ENCODE data around the gene AK1.
"Not testable (repeated sequence)": the region's sequence is repeated elsewhere in the genome, so short reads cannot be mapped to it uniquely, and the experiment has no call there.

Gene AK1

DNA sequence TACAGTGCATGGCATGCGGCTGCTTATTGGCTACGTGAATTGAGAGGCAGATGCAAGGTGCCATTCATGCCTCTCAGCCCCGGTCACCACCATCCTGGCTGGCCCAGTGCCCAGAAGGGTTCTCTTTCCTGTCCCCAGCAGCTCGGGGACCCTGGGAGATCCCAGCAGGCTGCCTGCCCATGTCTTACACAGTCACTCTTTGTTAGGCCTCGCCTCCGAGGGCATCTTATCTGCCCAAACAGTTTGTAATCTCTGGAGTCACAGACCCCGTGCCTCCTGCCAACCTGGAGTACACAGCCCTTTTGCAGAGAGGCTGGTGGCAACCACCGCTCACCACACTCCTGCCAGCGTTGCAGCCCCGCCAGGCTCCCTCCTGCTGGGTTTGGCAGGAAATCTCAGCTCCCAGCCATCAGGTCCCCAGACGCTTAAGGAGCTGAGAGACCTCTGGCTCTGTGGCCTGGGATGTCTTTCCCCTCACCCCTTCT lies 7.0 kb upstream of the AK1 start:
- no peak for DNase-seq (ENCODE audit: low read depth)

DNA sequence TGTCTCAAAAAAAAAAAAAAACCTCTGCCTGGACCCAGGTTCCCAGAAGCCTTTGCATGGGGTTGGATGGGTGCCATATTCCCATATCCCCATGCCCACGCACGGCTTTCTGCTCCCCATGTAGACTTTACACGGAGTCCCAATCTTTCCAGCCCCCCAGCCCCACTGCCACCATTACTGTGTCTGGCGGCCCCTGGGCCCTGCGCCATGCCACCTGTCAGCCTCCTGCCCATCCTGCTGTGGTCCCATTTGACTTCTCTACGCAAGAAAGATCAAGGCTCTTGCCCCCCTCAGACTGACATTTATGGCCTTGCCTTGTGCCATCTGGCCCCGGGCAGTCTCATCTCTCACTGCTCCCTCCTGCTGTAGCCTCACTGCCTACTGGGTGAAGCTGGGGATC lies 6.5 kb upstream of the AK1 start:
- DNase-seq (ENCODE audit: low read depth) = no peak

DNA sequence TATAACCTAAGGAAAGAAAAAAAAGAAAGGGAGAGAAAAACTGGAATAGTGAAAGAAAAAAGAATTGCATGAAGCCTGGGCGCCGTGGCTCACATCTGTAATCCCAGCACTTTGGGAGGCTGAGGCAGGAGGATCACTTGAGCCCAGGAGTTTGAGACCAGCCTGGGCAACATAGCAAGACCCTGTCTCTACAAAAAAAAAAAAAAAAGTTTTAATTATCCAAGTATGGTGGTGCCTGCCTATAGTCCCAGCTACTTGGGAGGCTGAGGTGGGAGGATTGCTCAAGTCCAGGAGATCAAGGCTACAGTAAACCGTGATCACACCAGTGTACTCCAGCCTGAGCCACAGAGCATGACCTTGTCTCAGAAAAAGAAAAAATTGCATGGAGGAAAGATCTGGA lies 4.2 kb upstream of the AK1 start:
- DNase-seq (ENCODE audit: low read depth) = not testable (repeated sequence)

DNA sequence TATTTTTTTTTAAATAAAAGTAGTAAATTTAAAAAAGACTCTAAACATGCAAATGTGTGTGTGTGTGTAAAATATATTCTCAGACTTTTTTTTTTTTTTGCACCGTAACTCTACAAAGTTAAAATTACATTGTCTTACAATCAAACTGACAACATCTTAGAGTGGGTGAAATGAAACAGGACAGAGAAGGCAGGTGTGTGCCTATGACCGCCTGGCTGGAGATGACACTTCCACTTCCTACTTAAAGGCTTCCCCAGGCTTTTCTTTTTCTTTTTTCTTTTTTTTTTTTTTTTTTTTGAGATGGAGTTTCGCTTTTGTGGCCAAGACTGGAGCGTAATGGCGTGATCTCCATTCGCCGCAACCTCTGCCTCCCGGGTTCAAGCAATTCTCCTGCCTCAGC lies 2.7 kb upstream of the AK1 start:
- no peak for DNase-seq (ENCODE audit: low read depth)

DNA sequence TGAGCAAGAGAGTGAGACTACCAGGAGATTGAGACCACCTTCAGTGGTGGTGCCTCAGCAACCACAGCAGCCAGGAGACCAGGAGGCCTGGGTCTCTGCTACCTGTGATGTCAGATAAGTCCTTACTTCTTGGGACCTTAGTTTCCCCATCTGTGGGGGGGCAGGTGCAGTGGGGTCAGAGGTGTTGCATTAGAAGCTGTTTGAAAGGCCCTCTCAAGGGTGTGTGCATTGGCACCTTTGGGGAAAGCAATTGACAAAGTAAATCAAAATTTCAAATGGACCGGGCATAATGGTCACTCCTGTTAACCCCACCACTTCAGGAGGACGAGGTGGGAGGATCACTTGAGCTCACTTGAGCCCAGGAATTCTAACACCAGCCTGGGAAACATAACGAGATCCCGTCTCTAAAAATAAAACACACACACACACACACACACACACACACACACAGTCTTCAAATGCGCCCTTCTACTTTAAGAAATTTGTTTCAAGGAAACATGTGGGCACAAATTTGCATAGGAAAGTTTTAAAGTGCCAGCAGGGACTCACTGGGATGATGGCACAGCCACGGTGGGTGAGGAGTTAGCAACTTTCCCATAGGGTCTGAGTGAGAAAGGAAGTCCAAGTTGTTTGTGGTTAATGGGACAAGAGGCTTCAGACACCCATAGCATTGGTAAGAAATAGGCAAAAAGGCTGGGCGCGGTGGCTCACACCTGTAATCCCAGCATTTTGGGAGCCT lies 1.3 kb upstream of the AK1 start:
- no peak for DNase-seq (ENCODE audit: low read depth)

DNA sequence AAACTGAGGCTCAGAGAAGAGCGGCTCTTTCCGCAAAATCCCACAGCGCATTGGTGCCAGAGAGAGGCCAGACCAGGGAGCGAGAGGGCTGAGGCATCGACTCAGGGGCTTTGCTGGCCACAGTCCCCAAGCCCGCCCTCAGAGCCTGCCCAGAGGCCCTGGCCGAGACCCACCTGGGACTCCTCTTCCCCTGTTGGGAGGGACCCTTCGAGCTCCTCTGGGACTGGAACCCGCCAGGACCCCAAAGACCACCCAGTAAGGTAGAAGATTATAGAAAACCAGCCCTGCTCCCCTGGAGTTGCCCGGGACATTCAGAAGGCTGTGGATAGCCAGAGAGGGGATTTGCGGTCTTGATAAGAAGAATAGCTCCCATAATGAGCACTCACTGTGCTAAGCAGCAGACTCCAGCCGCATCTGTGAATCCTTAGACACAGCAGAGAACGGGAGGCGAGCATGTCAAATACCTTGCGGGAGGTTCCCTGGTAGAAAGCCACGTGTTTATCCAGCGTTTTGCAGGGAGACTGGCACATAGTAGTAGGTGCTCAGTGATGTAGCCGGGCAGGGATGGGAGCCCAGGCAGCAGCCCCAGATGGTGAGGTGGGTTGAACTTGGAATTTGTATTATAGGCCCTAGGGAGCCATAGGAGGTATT lies 651 bp upstream of the AK1 start:
- DNase-seq (ENCODE audit: low read depth) = no peak

DNA sequence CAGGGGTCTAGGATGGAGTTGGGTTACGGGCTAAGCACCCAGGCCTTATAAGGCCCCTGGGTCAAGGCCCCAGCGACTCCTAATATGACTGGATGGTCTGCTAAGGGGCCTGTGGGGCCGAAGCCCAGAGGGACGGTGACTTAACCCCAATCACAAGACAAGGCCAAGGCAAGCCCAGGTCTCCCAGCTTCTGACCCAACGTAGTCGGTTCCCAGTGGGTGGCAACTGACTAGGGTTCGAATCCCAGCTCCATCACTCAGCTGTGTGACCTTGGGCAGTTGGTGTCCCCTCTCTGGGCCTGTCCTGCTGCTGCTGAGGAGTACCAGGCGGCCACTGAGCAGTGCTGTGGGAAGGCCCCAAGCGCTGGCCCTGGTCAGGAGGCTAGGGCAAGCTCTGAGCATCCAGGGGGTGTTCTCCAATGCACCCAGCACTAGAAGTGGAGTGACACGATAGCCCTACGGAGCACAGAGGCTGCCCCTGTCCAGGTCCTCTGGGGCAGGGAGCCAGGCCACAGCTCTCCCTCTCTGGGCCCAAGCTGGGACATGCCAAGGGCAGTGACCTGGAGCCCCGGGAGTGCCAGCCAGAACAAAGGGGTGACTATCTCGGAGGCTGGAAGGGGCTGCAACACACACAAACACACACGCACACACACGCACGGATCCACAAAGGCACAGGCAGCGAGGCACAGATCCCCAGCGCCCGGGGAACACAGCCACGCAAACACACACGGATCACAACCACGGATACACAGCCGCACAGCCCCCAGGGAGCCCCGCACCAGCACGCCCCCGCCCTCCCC lies 512 bp downstream of the AK1 start:
- no peak for DNase-seq (ENCODE audit: low read depth)

DNA sequence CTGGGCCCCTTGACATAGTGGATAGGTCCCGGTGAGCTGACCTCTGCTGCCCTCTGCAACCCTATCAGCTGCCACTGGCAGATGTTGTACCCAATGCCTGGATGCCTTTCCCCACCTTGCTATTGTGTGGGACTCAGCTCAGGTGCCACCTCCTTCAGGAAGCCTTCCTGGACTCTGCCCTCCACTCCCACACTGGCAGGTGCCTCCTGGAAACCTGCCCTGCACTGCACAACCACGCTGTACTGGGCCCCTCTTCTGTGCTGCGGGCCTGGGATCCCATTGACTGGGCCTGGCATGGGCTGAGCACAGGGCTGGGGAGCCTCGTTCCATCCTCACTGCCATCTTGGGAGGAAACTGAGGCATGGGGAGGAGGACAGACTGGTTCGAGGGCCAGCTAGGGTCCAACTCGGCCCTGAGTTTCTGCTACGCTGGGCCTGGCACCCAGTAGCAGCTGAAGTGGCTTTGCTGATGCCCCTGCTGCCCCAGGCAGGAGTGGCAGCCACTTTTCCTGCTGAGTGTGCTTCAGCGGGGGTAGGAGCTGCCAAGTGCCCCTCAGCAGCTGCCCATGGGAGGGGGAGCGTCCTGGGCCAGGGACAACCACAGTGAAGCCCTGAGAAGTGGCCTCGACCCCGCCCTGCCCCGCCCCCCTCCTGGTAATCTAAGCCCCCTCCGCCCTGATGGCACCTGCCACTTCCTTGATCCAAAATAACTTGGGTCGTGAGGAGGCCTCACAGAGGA lies 1.3 kb downstream of the AK1 start:
- no peak for DNase-seq (ENCODE audit: low read depth)

DNA sequence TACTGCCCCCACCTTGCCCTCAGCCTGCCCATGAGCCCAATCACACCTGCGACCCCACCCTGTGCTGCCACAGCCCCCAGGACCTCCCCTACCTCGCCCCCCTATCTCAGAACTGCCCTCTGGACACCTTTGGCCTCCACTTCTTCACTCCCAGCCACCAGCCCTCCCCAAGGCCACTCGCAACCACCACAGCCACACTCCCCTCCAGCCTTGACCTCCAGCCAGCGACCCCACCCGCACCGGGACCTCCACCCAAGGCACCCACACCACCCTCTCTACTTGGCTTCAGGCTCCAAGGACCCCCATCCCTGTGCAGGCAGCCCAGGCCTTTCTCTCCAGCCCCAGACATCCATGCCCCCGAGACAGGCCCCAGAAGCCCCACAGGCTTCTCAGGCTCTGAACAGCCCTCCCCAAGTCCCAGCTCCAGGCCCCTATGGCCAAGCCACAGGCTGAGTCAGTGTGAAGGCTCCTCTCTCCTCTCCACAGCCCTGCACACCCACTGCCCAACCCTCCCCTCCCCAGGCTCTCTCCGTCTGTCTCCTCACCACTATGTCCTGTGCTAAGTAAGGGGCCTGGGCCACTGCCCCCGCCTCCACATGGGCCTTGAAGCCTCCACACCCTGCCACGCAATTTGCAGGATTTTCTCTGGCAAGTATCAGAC lies 2.0 kb downstream of the AK1 start:
- no peak for DNase-seq (ENCODE audit: low read depth)

DNA sequence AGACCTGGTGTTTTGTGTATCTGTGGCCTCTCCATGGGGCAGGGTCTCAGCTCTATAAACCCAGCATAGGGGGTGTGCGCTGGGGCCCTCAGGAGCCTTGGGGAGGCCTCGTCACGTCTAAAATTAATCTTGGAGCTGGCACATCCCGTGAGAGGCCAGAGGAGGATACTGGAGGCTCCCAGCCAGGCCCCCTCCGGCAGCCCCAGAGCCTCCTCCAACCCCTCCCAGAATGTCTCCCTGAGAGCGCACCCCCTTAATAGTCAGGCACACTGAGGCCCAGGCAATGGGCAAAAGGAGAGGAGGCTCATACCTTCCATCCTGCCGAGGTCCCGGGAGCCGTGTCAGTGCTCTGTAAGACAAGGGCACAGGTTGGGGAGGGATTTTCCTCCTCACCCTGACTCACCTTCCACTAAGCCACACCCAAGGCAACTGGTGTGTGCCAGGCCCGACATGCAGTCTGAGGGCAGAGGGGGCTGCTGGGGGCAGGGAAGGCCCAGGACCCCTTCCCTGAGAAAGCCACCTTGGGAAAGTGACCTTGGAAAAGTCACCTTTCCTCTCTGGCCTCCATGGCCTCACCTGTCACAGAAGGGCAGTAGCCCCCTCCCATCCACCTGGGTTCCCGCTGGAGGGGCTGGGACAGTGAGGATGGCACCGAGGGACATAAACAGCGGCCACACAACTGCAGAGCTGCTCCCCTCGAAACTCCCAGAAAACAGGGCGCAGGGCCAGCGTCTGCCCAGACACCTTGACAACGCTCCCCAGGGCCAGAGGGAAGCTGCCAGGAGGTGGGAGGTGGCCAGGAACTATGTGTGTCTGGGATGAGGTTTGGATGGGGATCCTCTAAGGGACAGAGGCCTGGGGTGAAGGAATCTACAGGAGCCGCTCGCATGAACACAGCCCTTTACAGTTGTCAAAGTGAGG lies 2.9 kb downstream of the AK1 start:
- DNase-seq (ENCODE audit: low read depth) = no peak

DNA sequence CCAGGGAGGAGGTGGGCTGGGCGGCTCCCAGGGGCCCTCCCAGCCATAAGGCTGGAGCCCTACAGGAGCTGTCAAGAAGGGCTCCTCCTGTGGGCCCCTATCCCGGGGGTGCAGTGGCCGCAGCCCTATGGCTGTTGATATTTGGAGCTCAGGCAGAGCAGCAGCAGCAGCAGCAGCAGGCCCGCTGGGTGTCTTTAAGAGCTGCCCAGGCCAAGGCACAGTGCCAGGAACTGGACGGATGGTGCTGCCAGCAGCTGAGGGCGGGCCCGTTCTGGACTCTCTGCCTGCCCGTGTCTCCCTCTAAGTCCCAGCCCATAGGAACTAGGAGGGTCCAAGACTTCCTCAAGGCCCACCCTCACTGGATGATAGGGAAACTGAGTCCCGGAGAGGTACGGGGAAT lies 3.6 kb downstream of the AK1 start:
- no peak for DNase-seq (ENCODE audit: low read depth)

DNA sequence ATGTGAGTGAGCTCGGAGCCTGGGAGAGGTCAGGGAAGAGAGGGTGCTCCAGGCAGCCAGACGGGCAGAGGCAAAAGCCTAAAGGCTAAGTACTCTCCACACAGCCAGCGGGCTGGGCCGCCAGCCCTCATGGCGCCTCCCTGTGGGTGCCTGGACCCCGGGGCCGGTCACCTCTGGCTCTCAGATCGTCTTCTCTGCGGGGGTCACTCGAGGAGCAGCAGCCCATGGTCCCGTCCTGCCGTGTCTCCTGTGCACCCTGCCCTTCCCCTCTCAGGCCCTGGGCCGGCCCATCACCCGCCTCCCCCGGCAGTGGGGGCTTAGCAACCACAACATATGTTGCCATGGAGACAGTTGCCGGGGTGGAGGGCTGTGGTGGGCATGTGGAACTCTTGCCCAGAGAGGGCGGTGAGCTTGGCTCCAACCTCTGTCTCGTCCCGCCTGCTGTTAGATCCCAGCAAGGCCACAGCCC lies 4.2 kb downstream of the AK1 start:
- no peak for DNase-seq (ENCODE audit: low read depth)

DNA sequence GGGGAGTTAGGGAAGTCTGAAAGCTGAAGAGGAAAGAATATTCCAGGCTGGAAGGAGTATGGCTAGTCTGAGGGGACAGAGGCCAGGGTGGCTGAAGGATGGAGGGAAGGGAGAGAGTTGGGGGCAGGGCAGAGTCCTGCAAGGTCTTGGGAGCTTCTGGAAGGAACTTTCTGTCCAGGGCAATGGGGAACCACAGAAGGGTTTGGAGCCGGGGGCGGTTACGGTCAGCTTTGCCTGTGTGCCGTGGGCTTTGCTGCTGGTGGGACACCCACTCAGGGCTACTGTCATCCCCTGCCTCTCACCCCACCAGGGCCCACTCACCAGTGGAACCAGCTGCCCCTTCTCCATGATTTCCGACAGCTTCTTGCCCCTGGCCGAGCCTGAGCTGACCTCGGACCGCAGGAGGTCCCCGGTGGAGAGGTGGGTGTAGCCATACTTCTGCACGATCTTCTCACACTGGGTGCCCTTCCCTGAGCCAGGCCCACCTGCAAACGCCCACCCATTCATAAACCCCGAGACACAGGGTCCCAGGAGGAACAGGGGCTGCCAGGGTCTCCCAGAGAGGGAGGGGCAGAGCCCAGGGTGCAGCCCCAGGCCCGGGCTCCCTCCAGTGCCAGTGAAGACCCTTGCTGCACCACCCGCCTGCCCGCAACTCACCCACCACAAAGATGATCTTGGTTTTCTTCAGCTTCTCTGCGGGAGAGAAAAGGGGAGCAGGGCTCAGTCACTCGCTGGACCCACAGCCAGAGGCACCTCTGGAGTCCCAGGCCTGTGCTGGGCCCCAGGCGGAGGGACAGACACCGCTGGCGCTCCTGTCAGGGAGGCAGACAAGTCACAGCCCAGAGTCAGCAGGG lies 4.9 kb downstream of the AK1 start:
- no peak for DNase-seq (ENCODE audit: low read depth)

DNA sequence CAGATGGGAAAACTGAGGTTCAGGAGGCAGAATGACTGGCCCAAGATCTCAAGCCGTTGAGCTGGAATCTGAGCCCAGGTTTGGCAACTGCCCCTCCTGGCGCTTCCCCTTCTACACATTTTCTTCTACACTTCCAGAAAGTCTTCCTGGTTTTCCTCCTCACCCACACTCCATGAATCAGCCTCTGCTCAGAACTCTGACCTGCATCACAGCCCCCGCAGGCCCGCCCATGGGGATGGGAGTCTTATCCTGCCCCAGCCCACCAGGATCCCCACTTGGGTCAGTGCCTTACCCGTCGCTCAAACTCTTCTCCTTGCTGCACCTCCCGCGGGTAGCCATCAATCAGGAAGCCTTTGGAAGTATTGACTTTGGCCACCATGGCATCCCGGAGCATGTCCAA lies 5.9 kb downstream of the AK1 start:
- DNase-seq (ENCODE audit: low read depth) = no peak

DNA sequence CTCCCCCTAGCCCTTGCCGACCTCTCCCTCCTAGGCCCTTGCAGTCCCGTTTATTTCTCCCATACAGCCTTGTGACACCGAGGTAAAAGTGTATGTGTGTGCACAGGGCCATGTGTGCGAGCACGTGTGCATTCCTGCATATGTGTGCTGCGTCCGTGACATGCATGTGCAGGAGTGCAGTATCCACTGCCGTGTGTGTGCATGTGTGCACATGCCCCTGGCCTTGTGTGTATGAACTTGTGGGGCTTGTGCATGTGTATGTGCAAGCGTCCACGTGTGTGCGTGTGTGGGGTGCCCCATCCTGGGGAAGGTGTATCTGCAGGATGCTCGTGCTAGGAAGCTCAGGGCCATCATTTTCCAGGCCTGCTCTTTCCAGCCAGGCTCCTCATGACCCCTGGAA lies 6.6 kb downstream of the AK1 start:
- DNase-seq (ENCODE audit: low read depth) = no peak

DNA sequence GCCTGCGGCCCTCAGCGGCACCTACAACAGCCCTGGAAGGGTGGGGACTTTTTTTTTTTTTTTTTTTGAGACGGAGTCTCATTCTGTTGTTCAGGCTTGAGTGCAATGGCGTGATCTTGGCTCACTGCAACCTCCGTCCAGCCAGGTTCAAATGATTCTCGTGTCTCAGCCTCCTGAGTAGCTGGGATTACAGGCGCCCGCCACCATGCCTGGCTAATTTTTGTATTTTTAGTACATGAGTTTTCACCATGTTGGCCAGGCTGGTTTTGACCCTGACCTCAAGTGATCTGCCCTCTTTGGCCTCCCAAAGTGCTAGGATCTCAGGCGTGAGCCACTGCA lies 7.4 kb downstream of the AK1 start:
- not testable (repeated sequence) for DNase-seq (ENCODE audit: low read depth)

DNA sequence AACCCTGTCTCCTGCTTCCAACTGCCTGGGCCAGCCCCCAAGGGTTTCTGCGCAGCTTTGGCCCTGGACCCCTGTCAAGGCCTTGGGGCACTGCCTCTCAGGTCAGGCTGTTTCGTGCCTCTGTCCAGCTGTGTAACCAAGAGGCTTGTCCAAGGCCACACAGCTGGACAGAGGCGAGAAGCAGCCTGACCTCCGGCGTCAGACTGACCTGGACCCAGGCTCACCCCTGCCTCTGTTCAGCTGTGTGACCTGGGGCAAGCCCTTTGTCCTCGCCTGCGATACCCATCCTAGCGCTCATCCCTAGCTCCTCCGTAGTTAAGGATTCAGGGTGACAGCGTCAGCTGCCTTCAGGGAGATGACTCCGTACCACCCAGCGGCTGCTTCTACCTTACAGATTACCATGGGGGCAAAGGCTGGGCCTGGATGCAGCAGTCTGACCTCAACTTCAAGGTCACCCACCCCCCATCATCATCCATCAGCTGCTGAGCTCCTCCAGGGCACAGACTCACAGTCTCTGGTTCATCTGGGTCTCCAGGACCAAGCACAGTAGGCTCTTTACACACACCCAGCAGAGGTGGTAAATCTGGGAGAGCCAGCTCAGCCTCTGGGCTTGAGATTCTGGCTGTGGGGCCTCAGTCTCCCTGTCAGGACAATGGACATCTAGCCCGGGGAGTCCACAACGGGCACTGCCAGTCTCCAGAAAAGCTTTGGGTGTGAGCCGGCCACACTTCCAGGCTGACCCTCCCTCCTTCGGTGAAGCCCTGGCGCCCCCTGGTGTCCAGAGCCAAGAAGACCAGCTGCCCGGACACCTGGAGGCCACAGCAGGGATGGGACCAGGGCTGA lies 7.9 kb downstream of the AK1 start:
- peak; percentile 75 for DNase-seq (ENCODE audit: low read depth)

DNA sequence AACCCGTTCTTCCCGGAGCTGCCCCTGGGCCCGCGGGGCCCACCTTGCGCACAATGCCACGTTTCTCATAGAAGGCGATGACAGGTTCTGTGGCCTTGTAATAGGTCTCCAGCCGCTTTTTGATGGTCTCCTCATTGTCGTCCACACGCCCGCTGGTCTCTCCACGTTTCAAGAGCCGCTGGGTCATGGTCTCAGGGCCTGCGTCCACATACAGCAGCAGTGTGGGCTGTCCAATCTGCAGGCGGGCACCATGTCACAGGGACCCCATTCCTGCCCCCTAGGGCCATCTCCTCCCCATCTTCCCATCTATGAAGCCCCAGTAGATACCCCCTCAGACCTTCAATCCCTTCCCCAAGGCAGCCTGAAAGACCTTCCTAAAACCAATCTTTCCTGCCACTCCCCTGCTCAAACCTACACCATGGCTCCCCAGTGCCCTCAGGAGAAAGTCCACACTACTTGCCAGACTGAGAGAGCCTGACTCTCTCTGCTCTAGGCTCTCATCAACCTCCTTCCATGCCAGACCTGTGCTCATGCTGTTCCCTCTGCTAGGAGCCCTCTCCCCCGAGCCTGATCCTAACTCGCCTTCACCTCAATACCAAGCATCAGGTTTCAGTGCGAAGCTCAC lies 9.1 kb downstream of the AK1 start:
- DNase-seq (ENCODE audit: low read depth) = no peak
